ENCODE data around the gene TBC1D5. TPM values are rescaled to one million over a fixed set of nuclear protein-coding genes. Genes with fewer than 3 reads are reported as not detected.

Gene TBC1D5
- total and polyA plus RNA-seq, 2 of the 8 experiments (the other 6 are each of a cell fraction or from before 2014, with no cell fraction given), result 11.0 to 22.9 TPM

DNA sequence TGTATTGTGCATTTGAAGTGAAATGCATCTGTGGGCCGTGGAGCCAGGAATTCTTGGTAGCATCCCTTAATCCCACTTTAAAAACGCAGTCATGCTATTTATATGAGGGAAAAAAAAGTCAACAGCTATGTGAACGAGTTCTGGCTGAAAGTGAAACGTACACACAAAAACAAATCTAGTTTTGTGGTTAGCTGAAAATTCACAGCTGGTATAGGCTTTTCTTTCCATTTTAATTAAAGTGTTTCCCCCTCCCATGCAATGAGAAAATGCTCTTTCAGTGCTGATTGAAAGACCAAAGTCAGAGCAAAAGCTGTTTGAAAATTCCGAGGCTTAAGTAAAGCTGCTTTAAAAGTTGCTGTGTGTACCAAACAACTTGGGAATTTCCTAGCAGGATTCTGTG lies 560.3 kb downstream of the TBC1D5 start:
- no peak overlapping the region for H3K4ac ChIP-seq (replicated peaks; ENCODE audit: insufficient read length, low read depth, low read length)
- no peak overlapping the region for H4K91ac ChIP-seq (replicated peaks; ENCODE audit: insufficient read length, low read length)
- no peak overlapping the region for H3K18ac ChIP-seq (ENCODE audit: extremely low read depth, low read length)
- no peaks in the 10 kb centered on the region for H3K23me2 ChIP-seq (ENCODE audit: low read depth, low read length)
- H3K23ac ChIP-seq (ENCODE audit: insufficient read length), result no peak overlapping the region
- H2BK5ac ChIP-seq (ENCODE audit: low read depth, low read length), result no peak overlapping the region
- no peaks in the 10 kb centered on the region for H4K20me1 ChIP-seq (replicated peaks in 1 of 2; ENCODE audit: control insufficient read depth in 1 of 2, insufficient read depth in 2 of 2, low read length in 2 of 2)
- no peak overlapping the region for H3K4me3 ChIP-seq (ENCODE audit: extremely low read depth in 1 of 4, insufficient read depth in 2 of 4, low read depth in 3 of 4, low read length in 4 of 4)
- no peaks in the 10 kb centered on the region for H3K79me2 ChIP-seq (ENCODE audit: control insufficient read depth in 1 of 2, insufficient read depth in 2 of 2, low read length in 2 of 2)
- no peaks in the 10 kb centered on the region for H3K9me3 ChIP-seq (ENCODE audit: insufficient read depth in 2 of 2, low read depth in 1 of 2, low read length in 1 of 2)
- H2AK5ac ChIP-seq (ENCODE audit: low read depth, low read length), result no peak overlapping the region
- H2BK12ac ChIP-seq (ENCODE audit: low read depth, low read length), result no peak overlapping the region
- H3K27me3 ChIP-seq (replicated peaks in 1 of 4; ENCODE audit: control insufficient read depth in 3 of 4, extremely low read depth in 1 of 4, insufficient read depth in 3 of 4, low read length in 3 of 4), result no peaks in the 10 kb centered on the region
- no peak overlapping the region for H4K5ac ChIP-seq (ENCODE audit: insufficient read length, low read depth, low read length)
- H2BK20ac ChIP-seq (ENCODE audit: low read length), result no peak overlapping the region
- no peaks in the 10 kb centered on the region for H3K36me3 ChIP-seq (ENCODE audit: control insufficient read depth in 2 of 4, insufficient read depth in 4 of 4, low read length in 3 of 4)
- DNase-seq (ENCODE audit: low read depth in 1 of 2, low spot score in 2 of 2) (no peak), FAIRE-seq (no peak)
- no peak overlapping the region for H2AFZ ChIP-seq (ENCODE audit: low read length)
- no peaks in the 10 kb centered on the region; a peak in 1 of 7 replicates for H3K4me1 ChIP-seq (replicated peaks in 1 of 4; ENCODE audit: control insufficient read depth in 3 of 4, insufficient read depth in 4 of 4, low read length in 3 of 4)
- H3K9ac ChIP-seq (replicated peaks in 1 of 4; ENCODE audit: extremely low read depth in 1 of 4, low read depth in 3 of 4, low read length in 3 of 4), result no peak overlapping the region
- no peak overlapping the region for H3K56ac ChIP-seq (replicated peaks; ENCODE audit: insufficient read length, low read depth, low read length)
- CTCF ChIA-PET (ENCODE audit: partially characterized antibody), result interaction anchor here (1.2 kb wide), 1 partner anchor 96 kb away, joined by 3 read pairs; no protein-coding TSS in a partner anchor
- H3K79me1 ChIP-seq (ENCODE audit: low read depth, low read length), result no peaks in the 10 kb centered on the region
- POLR2A ChIA-PET (ENCODE audit: partially characterized antibody), result no interaction called here
- H4K8ac ChIP-seq (ENCODE audit: extremely low read depth, insufficient read depth, low read length), result no peak overlapping the region
- H3K27ac ChIP-seq (ENCODE audit: low read depth, low read length), result no peak overlapping the region
- 73% methylated on average over 5 of the region's 5 CpGs; no CpG with 5 or more reads in 1 of the 2 experiments for WGBS, 2 experiments (ENCODE audit: extremely low coverage in 1 of 2, insufficient coverage in 1 of 2, insufficient read length in 1 of 2, insufficient replicate concordance in 2 of 2, low coverage in 1 of 2, low lambda C conversion rate in 2 of 2, missing lambda C conversion rate in 1 of 2)
- no peak overlapping the region for H3K4me2 ChIP-seq (ENCODE audit: insufficient read depth in 1 of 2, low read depth in 2 of 2, low read length in 2 of 2)
- H2BK120ac ChIP-seq (replicated peaks; ENCODE audit: low read depth, low read length), result no peak overlapping the region
- H3K14ac ChIP-seq (ENCODE audit: insufficient read length), result no peak overlapping the region
- H2BK15ac ChIP-seq (ENCODE audit: low read length), result no peak overlapping the region
- TF ChIP-seq BCL11A (IDR thresholded peaks at IDR 0.05; ENCODE audit: low read depth in 2 of 2, low read length in 2 of 2) (no peak), TBP (IDR thresholded peaks at IDR 0.05; ENCODE audit: low read depth, low read length) (no peak), KDM1A (IDR thresholded peaks at IDR 0.05; ENCODE audit: borderline replicate concordance, low read length) (no peak), MAX (IDR thresholded peaks at IDR 0.05) (no peak), RFX5 (IDR thresholded peaks at IDR 0.05; ENCODE audit: borderline replicate concordance, low read depth, low read length) (no peak), RBBP5 (IDR thresholded peaks at IDR 0.05; ENCODE audit: borderline replicate concordance, low read depth, low read length) (no peak), SP1 (IDR thresholded peaks at IDR 0.05; ENCODE audit: low read depth, low read length) (no peak), FOSL1 (IDR thresholded peaks at IDR 0.05; ENCODE audit: insufficient read depth, low read depth, low read length) (no peak), EZH2 (IDR thresholded peaks at IDR 0.05; ENCODE audit: low read depth, low read length, severe bottlenecking) (no peak), NRF1 (IDR thresholded peaks at IDR 0.05; ENCODE audit: low read depth, low read length) (no peak), TEAD4 (IDR thresholded peaks at IDR 0.05; ENCODE audit: low read depth, low read length) (no peak), SUZ12 (IDR thresholded peaks at IDR 0.05; ENCODE audit: low read length) (no peak), ASH2L (IDR thresholded peaks at IDR 0.05; ENCODE audit: low read length) (no peak)
- TF ChIP-seq, protein P1, sequence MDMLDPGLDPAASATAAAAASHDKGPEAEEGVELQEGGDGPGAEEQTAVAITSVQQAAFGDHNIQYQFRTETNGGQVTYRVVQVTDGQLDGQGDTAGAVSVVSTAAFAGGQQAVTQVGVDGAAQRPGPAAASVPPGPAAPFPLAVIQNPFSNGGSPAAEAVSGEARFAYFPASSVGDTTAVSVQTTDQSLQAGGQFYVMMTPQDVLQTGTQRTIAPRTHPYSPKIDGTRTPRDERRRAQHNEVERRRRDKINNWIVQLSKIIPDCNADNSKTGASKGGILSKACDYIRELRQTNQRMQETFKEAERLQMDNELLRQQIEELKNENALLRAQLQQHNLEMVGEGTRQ (IDR thresholded peaks at IDR 0.05; ENCODE audit: low read length), result no peak
